GM23338 (cell line): Measurements from ENCODE around the gene HSD17B2. TPM values are rescaled to one million over a fixed set of nuclear protein-coding genes. Genes with fewer than 3 reads are reported as not detected.

Source experiments
- ATAC-seq: fragments of 200-7000 bp; cut with Tn5 transposase; 3 replicates; pipeline ENCODE4 v1.9.1; 2020
- DNase-seq: peaks from one replicate; pipeline ENCODE4 v3.0.0-alpha.2; 2015; ENCODE audit warnings: low spot score
- H2AFZ ChIP-seq: fragments of 200-600 bp; sonication (generic); 2 replicates; pipeline ENCODE4 v1.8.0; 2016; ENCODE audit warnings: antibody characterized with exemption, mild to moderate bottlenecking, moderate library complexity
- H3F3A ChIP-seq: fragments of 200-600 bp; sonication (generic); replicated peaks from 2 replicates; pipeline ENCODE4 v1.8.0; 2017; ENCODE audit warnings: antibody characterized with exemption, mixed run types, low read depth
- H3K27ac ChIP-seq: fragments of 200-600 bp; sonication (generic); 2 replicates; pipeline ENCODE4 v1.6.1; 2016; ENCODE audit warnings: low read depth
- H3K27me3 ChIP-seq: fragments of 200-600 bp; sonication (generic); 2 replicates; pipeline ENCODE4 v1.8.0; 2016; ENCODE audit warnings: mild to moderate bottlenecking, mixed run types, moderate library complexity; ENCODE audit not compliant: insufficient read depth
- H3K36me3 ChIP-seq: fragments of 200-600 bp; sonication (generic); 2 replicates; pipeline ENCODE4 v1.8.0; 2016; ENCODE audit warnings: mild to moderate bottlenecking; ENCODE audit not compliant: insufficient read depth
- H3K4me1 ChIP-seq: fragments of 200-600 bp; sonication (generic); 2 replicates; pipeline ENCODE4 v1.8.0; 2016; ENCODE audit warnings: mild to moderate bottlenecking, moderate library complexity; ENCODE audit not compliant: insufficient read depth
- H3K4me2 ChIP-seq: fragments of 200-600 bp; sonication (generic); 2 replicates; pipeline ENCODE4 v1.7.1; 2017; ENCODE audit warnings: mixed run types
- H3K4me3 ChIP-seq: fragments of 200-600 bp; sonication (generic); 2 replicates; pipeline ENCODE4 v1.6.1; 2016; ENCODE audit warnings: mixed run types
- H3K79me2 ChIP-seq: fragments of 200-600 bp; sonication (generic); replicated peaks from 2 replicates; pipeline ENCODE4 v1.8.0; 2017; ENCODE audit warnings: mild to moderate bottlenecking; ENCODE audit not compliant: insufficient read depth
- H3K9me2 ChIP-seq: fragments of 200-600 bp; sonication (generic); 2 replicates; pipeline ENCODE4 v1.8.0; 2017; ENCODE audit not compliant: insufficient read depth
- H4K20me1 ChIP-seq: fragments of 200-600 bp; sonication (generic); replicated peaks from 2 replicates; pipeline ENCODE4 v1.8.0; 2017; ENCODE audit warnings: mild to moderate bottlenecking; ENCODE audit not compliant: insufficient read depth
- H3K27ac Mint-ChIP-seq: 2 replicates; pipeline ENCODE4 v1.8.0; 2020; ENCODE audit warnings: inconsistent platforms, mild to moderate bottlenecking, moderate library complexity, mixed read lengths
- H3K27me3 Mint-ChIP-seq: 3 replicates; pipeline ENCODE4 v1.8.0; 2022; ENCODE audit warnings: low read depth, mild to moderate bottlenecking, moderate library complexity, mixed read lengths, inconsistent platforms; ENCODE audit not compliant: insufficient read depth, poor library complexity
- H3K36me3 Mint-ChIP-seq: 3 replicates; pipeline ENCODE4 v1.8.0; 2021; ENCODE audit warnings: low read depth, mild to moderate bottlenecking, inconsistent platforms, moderate library complexity, mixed read lengths
- H3K4me1 Mint-ChIP-seq: 3 replicates; pipeline ENCODE4 v1.8.0; 2020; ENCODE audit warnings: mild to moderate bottlenecking, inconsistent platforms, mixed read lengths
- H3K4me3 Mint-ChIP-seq: 3 replicates; pipeline ENCODE4 v1.8.0; 2021; ENCODE audit warnings: moderate library complexity, mild to moderate bottlenecking, inconsistent platforms, mixed read lengths
- H3K9me3 Mint-ChIP-seq: 3 replicates; pipeline ENCODE4 v1.8.0; 2020; ENCODE audit warnings: moderate library complexity, mild to moderate bottlenecking, inconsistent platforms, mixed read lengths
- CREB1 ChIP-seq: fragments of 250-450 bp; sonication (Bioruptor Pico); IDR thresholded peaks from 2 replicates; pipeline ENCODE4 v1.5.0; 2020; ENCODE audit warnings: low read depth, mild to moderate bottlenecking, moderate library complexity
- CTCF ChIP-seq, 2 experiments: fragments of 200-600 bp in 1 of 2; sonication (generic) in 1 of 2; conservative IDR thresholded peaks; 2 replicates each; pipeline versions ENCODE4 v1.5.1 to v1.6.1; 2016 to 2017; ENCODE audit warnings: antibody characterized with exemption in 2 of 2, low read depth in 2 of 2, mild to moderate bottlenecking in 2 of 2, moderate library complexity in 1 of 2
- ETS1 ChIP-seq: IDR thresholded peaks from 2 replicates; pipeline ENCODE4 v1.6.1; 2016; ENCODE audit warnings: antibody characterized with exemption
- EZH2 ChIP-seq: fragments of 200-600 bp; sonication (generic); IDR thresholded peaks from one replicate; pipeline ENCODE4 v1.8.0; 2017; ENCODE audit warnings: antibody characterized with exemption, mild to moderate bottlenecking, low read depth; ENCODE audit not compliant: unreplicated experiment
- EZH2phosphoT487 ChIP-seq: fragments of 200-600 bp; sonication (generic); IDR thresholded peaks from one replicate; pipeline ENCODE4 v1.8.1; 2018; ENCODE audit warnings: antibody characterized with exemption; ENCODE audit not compliant: unreplicated experiment
- JUNB ChIP-seq: IDR thresholded peaks from one replicate; pipeline ENCODE4 v1.6.1; 2016; ENCODE audit warnings: antibody characterized with exemption; ENCODE audit not compliant: unreplicated experiment
- NANOG ChIP-seq: IDR thresholded peaks from 2 replicates; pipeline ENCODE4 v1.6.1; 2016; ENCODE audit warnings: antibody characterized with exemption, borderline replicate concordance
- POLR2AphosphoS5 ChIP-seq: IDR thresholded peaks from 2 replicates; pipeline ENCODE4 v1.6.1; 2016; ENCODE audit warnings: antibody characterized with exemption, low read depth
- REST ChIP-seq: IDR thresholded peaks from one replicate; pipeline ENCODE4 v1.6.1; 2018; ENCODE audit warnings: antibody characterized with exemption; ENCODE audit not compliant: unreplicated experiment
- STAT1 ChIP-seq: IDR thresholded peaks from one replicate; pipeline ENCODE4 v1.6.1; 2016; ENCODE audit warnings: antibody characterized with exemption; ENCODE audit not compliant: unreplicated experiment
- ZNF114 ChIP-seq: fragments of 250-450 bp; sonication (Bioruptor Pico); IDR thresholded peaks from 2 replicates; pipeline ENCODE4 v1.5.0; 2020; ENCODE audit warnings: mild to moderate bottlenecking, moderate library complexity
- ZNF331 ChIP-seq: fragments of 250-450 bp; sonication (Bioruptor Pico); IDR thresholded peaks from 2 replicates; pipeline ENCODE4 v1.5.0; 2020; ENCODE audit warnings: low read depth, mild to moderate bottlenecking, moderate library complexity
- ZNF462 ChIP-seq: fragments of 250-450 bp; sonication (Bioruptor Pico); IDR thresholded peaks from 2 replicates; pipeline ENCODE4 v1.5.0; 2020; ENCODE audit warnings: mild to moderate bottlenecking, moderate library complexity
- polyA plus RNA-seq: library from polyadenylated mRNA; unstranded; fragments of >200 nt; fragmentation: Nextera tagmentation; extraction: Ambion mirVana; gene quantifications from 2 replicates; pipeline ENCODE4 v1.2.1, GENCODE V29; 2016
- total RNA-seq: library from RNA; depleted of rRNA; stranded (reverse); fragments of >200 nt; shearing (Covaris generic); gene quantifications from 2 replicates; pipeline ENCODE4 v1.2.3, GENCODE V29; 2014

HSD17B2 gene
- total and polyA plus RNA-seq, 2 experiments from 2014 or later: 0.29 TPM; not detected in 1

GRCh38 chr16:82067804-82068325 is 32.8 kb downstream of the HSD17B2 start:
- no peaks in the 10 kb centered on the region for H3K9me3 Mint-ChIP-seq
- no peaks in the 10 kb centered on the region for H3K4me1 Mint-ChIP-seq
- Histone ChIP-seq H3K4me2 (no peak overlapping the region), H3K9me2 (peaks cover 4% of the 10 kb centered on the region; the same call in 1 of the 2 replicates), H3K36me3 (no peaks in the 10 kb centered on the region), H3K79me2 (no peaks in the 10 kb centered on the region), H3K27ac (no peak overlapping the region), H3K27me3 (no peaks in the 10 kb centered on the region), H3K4me3 (no peak overlapping the region), H3F3A (no peaks in the 10 kb centered on the region), H3K4me1 (no peaks in the 10 kb centered on the region), H4K20me1 (no peaks in the 10 kb centered on the region), H2AFZ (no peak overlapping the region)
- H3K27me3 Mint-ChIP-seq: peaks cover 5% of the 10 kb centered on the region
- no peak for ATAC-seq
- H3K27ac Mint-ChIP-seq: no peak overlapping the region
- no peak for TF ChIP-seq NANOG
- no peak for TF ChIP-seq CREB1
- TF ChIP-seq JUNB: no peak
- TF ChIP-seq STAT1: no peak
- TF ChIP-seq CTCF (conservative IDR thresholded peaks at IDR 0.05; ENCODE audit: low read depth in 2 of 2): no peak
- no peak for TF ChIP-seq REST
- TF ChIP-seq ZNF462 (CRISPR knock-in tag): no peak
- no peak for TF ChIP-seq ZNF114 (CRISPR knock-in tag)
- TF ChIP-seq ZNF331: no peak
- TF ChIP-seq ETS1: no peak
- TF ChIP-seq EZH2phosphoT487: no peak
- no peak for TF ChIP-seq POLR2AphosphoS5
- TF ChIP-seq EZH2: no peak
- peaks cover 3% of the 10 kb centered on the region; the same call in 1 of the 3 replicates for H3K36me3 Mint-ChIP-seq
- DNase-seq: no peak
- no peak overlapping the region for H3K4me3 Mint-ChIP-seq
